Measurements from ENCODE around the gene VIPR1.

DNA sequence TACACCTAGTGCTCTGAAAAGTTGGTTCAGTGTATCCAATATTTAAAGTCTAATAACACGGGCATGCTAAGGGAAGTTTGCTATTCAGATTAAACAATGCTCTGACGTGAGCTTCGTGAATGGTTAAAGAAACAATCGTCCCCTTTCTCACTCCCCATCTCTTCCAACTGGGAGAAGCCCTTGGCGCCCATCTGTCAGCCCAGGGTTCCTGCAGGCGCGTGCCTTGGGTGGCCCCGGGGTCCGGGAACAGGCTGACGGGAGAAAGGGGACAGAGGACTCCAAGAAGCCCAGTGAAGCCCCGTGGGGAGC, 78.9 kb downstream of the VIPR1 start:
- TF ChIP-seq SIN3A (IDR thresholded peaks at IDR 0.05; ENCODE audit: borderline replicate concordance, insufficient read depth, low read length) (no peak), POLR2AphosphoS5 (IDR thresholded peaks at IDR 0.05; ENCODE audit: low read depth, low read length) (no peak), TAF1 (IDR thresholded peaks at IDR 0.05; ENCODE audit: borderline replicate concordance, insufficient read depth, low read length) (no peak)
- TF ChIP-seq, protein P1, sequence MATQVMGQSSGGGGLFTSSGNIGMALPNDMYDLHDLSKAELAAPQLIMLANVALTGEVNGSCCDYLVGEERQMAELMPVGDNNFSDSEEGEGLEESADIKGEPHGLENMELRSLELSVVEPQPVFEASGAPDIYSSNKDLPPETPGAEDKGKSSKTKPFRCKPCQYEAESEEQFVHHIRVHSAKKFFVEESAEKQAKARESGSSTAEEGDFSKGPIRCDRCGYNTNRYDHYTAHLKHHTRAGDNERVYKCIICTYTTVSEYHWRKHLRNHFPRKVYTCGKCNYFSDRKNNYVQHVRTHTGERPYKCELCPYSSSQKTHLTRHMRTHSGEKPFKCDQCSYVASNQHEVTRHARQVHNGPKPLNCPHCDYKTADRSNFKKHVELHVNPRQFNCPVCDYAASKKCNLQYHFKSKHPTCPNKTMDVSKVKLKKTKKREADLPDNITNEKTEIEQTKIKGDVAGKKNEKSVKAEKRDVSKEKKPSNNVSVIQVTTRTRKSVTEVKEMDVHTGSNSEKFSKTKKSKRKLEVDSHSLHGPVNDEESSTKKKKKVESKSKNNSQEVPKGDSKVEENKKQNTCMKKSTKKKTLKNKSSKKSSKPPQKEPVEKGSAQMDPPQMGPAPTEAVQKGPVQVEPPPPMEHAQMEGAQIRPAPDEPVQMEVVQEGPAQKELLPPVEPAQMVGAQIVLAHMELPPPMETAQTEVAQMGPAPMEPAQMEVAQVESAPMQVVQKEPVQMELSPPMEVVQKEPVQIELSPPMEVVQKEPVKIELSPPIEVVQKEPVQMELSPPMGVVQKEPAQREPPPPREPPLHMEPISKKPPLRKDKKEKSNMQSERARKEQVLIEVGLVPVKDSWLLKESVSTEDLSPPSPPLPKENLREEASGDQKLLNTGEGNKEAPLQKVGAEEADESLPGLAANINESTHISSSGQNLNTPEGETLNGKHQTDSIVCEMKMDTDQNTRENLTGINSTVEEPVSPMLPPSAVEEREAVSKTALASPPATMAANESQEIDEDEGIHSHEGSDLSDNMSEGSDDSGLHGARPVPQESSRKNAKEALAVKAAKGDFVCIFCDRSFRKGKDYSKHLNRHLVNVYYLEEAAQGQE (IDR thresholded peaks at IDR 0.05; ENCODE audit: insufficient read depth in 1 of 2, low read depth in 2 of 2, low read length in 2 of 2) = no peak
